GM18873 (cell line): Measurements from ENCODE around the gene ALG9.
"Not testable (repeated sequence)": the region's sequence is repeated elsewhere in the genome, so short reads cannot be mapped to it uniquely, and the experiment has no call there.

ENCODE experiments used
- ATAC-seq: cut with Tn5 transposase; IDR thresholded peaks from one replicate; pipeline ENCODE4 v1.9.1; 2021; ENCODE audit warnings: mild to moderate bottlenecking, moderate library complexity, moderate number of reproducible peaks; ENCODE audit not compliant: unreplicated experiment, low FRiP score

The ALG9 gene

GRCh38 chr11:111801135-111801534 is 70.2 kb downstream of the ALG9 start:
- no peak for ATAC-seq

GRCh38 chr11:111798279-111798678 is 73.1 kb downstream of the ALG9 start:
- ATAC-seq = no peak

GRCh38 chr11:111797145-111797581 is 74.2 kb downstream of the ALG9 start:
- ATAC-seq = no peak

- no peak for ATAC-seq
Measured at GRCh38 chr11:111796696-111797095, 74.7 kb downstream of the ALG9 start.

DNA sequence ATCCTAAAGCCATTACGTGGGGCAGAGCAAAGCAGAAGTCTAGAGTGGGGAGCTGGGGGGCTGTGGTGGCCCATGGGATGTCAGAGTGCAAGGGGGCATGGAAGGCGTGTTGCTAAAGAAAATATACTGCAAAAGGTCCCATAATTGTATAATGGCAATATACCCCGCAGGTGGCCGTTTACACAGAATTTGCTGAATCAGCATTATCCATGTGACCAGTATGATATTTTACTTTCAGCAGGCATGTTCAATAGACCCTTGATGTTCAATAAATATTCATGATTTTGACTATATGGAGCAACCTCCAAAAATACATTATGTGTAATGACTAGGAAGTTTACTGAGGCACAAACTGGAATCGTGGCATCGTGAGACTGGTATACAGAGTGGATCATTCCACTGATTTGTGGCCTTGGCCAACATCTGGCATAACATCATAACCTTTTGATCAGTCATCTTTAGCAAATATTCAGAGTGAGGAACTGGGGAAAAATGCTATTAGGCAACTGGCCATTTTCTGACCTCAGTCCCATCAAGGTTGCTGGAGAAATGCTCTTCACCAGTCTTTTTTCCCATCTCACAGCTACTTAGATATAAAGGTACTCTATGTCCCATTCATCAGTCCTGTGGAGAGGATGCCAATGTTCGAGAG is 75.9 kb downstream of the ALG9 start:
- no peak for ATAC-seq

GRCh38 chr11:111793863-111794262 is 77.5 kb downstream of the ALG9 start:
- ATAC-seq = no peak

GRCh38 chr11:111792955-111793500 is 78.4 kb downstream of the ALG9 start:
- no peak for ATAC-seq

- no peak for ATAC-seq
Measured at GRCh38 chr11:111792314-111792713, 79.1 kb downstream of the ALG9 start.

- ATAC-seq = no peak
Measured at GRCh38 chr11:111788464-111788863, 82.9 kb downstream of the ALG9 start.

- ATAC-seq = no peak
Measured at GRCh38 chr11:111788051-111788450, 83.3 kb downstream of the ALG9 start.

DNA sequence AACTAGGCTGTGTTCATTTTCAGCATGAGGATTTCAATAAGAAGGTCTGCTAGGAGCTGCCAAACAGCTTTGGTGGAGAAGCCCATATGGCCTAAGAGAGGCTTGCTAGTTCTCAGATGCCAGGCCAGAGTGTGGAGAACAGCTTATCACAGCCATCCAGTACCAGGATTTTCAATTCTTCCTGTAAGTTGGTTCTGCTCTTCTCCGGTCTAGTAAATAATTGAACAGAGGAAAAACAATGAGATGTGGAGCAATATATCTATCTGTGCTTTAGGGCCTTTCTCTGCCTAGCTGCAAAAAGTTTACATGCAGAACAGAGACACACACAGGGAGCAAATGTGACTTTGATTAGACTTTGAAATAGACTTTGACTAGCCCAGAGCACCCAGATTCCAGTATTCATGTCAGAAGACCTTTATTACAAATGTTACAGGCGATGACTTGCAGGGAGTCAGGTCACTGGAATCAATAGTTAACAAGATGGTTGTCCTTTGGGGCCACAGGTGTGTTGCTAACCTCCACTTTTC is 85.4 kb downstream of the ALG9 start:
- no peak for ATAC-seq

DNA sequence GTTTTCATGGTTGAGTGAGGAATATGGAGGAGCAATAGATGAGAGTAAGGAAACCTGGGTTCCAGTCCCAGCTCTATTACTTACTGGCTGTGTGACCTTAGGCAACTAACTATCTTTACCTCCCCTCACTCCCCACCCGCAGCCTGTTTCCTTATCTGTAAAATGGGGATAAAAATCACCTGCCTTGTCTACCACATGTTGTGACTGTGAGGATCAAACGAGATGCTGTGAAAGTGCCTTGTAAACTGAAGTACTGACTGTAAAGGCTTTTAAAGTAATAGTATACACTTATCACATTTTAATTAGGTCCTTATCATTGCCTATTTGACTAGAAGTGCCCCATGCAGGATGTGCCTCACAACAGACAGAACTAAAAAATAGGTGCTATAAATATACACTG is 86.3 kb downstream of the ALG9 start:
- ATAC-seq = no peak

DNA sequence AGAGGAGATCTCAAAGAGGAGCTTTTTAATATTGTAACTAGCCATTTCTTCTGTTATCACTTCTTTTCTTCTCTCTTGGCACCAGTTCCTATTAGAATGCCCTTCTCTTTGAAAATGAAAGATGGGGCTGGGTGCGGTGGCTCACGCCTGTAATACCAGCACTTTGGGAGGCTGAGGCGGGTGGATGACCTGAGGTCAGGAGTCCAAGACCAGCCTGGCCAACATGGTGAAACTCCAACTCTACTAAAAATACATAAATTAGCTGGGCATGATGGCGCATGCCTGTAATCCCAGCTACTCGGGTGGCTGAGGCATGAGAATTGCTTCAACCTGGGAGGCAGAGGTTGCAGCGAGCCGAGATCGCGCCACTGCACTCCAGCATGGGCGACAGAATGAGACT is 87.1 kb downstream of the ALG9 start:
- not testable (repeated sequence) for ATAC-seq

DNA sequence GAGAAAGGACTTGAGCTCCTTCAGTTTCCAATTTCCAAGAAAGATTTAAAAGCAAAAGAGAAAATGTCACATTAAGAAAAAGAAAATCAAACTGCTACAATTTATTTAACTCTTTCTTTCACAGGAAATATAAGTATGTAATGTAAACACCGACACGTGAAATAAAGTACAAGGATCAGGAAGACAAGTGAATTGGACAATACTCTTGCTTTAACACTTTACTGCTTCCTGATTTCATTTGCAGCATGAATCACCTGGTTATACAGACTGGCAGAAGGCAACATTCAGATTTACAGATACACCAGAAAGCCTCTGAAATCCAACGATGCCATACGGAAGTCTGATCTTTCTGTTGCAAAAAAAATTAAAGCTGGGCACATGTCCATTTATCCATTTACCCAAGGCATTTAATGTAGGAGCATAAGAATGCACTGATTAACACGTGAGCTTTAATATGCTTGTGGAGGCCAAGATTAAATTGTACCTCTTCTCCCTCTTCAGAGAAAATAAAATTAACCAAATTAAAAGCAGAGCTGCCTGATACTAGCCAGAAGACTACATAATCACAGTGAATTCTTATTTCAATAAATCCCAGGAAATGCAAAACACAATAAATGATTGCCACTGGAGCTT is 89.2 kb downstream of the ALG9 start:
- ATAC-seq = no peak

GRCh38 chr11:111779118-111779517 is 92.3 kb downstream of the ALG9 start:
- ATAC-seq = no peak

- ATAC-seq = no peak
Measured at GRCh38 chr11:111778047-111778558, 93.3 kb downstream of the ALG9 start.

DNA sequence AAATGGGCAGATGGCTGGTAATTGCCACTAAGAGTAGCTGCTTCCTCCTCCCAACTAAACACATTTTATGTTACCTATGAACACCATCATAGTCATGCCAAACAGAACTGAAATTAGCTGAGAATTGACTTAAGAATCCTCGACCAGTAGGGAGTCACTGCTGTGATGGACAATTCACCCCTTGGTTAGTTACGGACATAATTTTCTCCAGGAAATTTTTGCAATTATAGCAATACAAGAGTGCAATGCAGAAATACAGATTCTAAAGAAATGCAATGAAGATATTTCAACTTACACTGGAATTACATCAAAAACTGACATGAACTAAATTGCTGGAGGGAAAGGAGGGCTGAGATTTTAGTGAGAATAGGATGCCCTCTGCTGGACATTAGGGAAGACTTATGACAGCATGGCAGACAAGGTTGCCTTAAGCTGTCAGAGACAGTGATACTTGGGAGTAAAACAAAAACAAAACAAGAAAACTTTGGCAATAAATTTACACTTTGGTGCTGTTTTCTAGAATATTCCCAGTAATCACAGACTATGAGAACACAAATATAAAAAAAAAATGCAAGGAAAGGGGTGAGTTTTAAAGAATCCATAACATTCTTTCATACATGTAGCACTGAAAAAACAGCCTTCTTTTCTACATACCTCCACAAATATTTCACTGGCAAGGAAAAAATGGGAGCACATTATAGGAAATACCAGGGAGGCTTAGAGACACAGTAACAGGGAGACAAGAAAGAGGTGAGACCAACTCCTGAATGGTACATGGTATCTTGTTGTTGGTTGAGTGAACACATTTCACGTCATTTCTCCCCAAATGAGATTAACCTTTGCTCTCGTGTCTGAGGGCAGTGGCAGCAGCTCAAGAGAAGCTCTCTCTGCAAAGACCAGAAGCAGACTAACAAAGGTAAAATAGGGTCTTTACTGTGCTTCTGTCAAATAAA is 94.0 kb downstream of the ALG9 start:
- ATAC-seq = peak; percentile 51

GRCh38 chr11:111776398-111777093 is 94.8 kb downstream of the ALG9 start:
- peak; percentile 96 for ATAC-seq

GRCh38 chr11:111774955-111775710 is 96.2 kb downstream of the ALG9 start:
- no peak for ATAC-seq
